Activated CD8-positive, alpha-beta memory T cell treated with anti-CD3 and anti-CD28 coated beads, Interleukin-2, amount 50 U/mL, for 24 hours (primary cell): ENCODE measurements around the gene FDXACB1.
"Not testable (repeated sequence)": the region's sequence is repeated elsewhere in the genome, so short reads cannot be mapped to it uniquely, and the experiment has no call there.

Source experiments
- DNase-seq: peaks from one replicate; pipeline ENCODE4 v3.0.0-alpha.2; 2020; ENCODE audit errors: extremely low read depth

Gene FDXACB1

DNA sequence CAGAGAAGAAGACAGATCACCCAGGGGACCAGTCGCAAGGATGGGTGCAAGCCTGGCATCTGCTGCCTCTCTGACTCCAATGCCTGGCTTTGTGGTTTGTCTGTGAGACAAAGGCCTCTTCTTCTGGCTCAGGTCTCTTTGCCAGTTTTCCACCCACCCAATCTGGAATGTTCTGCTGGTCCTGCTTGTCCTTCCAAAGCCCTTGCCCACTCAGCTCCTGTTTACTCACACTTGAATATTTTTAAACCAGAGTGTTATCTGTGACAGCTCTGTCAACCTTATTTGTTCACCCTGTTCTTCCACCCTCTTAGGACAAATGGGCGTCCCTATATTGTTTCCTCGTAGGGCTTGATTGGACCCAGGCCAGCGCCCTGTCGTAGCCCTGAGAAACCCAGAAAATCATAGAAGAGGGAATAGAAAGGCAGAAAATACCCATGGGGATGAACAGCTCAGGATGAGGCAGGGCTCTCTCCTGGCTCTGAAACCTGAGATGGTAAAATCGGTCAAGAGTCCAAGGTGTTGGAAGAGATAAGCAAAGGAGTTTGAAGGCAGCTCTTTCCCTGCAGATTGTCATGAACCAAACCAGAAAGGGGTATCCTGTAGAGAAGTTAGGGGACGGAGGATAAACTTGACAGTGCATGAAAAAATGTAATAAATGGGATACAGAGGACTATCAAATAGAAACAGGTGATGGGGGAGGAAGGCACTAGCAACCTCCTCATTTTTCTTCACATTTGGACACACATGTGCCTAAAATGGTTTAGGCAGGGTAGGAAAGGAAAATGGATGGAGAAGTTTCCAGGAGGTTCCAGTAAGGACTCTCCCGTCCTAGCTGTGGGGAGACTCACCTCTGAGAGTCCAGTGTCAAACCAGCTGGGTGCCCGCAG lies 32.0 kb upstream of the FDXACB1 start:
- DNase-seq, result no peak

DNA sequence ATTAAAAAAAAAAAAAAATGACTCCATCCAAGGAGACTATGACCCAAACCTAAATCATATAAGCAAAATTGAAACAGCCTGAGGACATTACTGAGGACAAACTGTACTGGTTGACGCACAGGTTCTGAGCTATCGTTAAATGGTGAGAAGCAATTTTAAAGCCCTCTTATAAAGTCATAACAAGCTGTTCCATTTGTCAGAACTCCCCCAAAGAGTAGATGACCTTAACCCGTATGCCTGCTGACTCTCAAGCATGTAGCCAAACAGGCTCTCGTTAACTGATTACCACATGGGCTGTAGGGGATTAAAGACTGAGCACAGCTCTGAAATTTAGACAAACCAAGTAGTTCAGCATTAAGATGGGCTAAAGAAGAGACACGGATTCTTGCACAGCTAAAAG lies 30.4 kb upstream of the FDXACB1 start:
- DNase-seq, result no peak

DNA sequence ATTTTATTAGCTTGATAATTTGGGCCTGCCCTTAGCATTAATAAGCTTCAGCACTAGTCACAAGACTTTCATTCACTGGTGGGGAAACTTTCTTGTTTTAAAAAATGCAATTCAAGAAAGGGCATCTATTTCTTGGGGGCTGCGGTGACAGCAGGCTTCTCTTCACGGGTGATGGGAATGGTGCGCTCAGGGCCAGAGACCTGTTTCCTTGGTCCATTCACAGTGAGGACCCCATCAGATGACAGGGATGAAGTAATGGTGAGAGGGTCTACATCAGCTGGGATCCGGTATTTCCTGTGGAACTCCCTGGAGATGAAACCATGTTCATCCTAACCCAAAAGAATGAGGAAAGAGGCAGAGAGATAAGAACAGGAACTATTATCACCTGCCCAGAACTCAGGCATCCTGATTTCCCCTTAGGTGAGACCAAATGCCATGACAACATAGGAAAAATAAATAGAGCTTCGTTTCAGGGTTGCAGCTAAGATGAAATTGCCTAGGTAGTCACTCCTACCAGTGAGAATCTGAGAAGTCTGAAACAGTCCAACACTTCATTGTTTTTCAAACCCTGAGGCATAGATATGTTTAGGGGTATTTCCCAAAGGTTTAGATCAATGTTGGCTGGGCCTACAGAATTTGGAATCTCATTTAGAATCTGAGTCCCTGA lies 29.8 kb upstream of the FDXACB1 start:
- DNase-seq, result no peak

DNA sequence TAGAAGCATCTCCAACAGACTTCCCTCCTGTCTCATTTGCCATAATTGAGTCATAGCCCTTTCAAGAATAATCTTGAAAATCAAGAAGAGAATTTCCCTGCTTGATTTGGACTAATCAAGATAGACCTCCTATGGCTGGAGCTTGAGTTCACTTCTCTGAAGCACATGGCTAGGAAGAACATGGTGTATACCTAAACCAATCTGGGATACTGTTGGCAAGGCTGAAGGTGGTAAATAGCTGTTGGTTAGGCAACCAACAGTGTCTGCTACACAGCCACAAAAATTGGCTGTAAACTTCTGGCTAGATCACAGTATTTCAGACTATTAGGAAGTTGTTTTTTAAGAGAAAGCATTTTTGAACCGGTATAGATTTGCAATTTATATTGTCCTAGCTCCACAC lies 27.7 kb upstream of the FDXACB1 start:
- DNase-seq, result no peak

DNA sequence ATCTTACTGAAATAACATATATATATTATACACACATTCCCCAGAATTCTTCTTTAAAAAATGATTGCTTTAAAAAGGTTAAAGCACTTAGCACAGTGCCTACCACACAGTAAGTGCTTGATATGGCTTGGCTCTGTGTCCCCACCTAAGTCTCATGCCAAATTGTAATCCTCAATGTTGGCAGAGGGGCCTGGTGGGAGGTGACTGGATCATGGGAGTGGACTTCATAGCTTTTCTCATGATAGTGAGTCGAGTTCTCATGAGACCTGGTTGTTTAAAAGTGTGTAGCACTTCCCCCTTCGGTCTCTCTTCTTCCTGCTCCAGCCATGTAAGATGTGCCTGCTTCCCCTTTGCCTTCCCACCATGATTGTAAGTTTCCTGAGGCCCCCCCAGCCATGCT lies 26.4 kb upstream of the FDXACB1 start:
- no peak for DNase-seq

DNA sequence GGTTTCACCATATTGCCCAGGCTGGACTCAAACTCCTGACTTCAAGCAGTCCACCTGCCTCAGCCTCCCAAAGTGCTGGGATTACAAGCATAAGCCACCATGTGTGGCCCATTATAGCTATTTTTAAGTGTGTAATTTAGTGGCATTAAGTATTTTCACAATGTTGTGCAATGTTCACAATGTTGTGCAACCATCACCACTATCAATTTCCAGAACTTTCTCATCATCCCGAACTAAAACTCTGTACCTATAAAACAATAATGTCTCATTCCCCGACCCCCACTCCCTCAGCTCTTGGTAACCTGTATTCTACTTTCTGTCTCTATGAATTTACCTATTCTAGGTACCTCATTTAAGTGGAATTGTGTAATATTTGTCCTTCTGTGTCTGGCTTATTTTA lies 7.9 kb upstream of the FDXACB1 start:
- DNase-seq, result no peak

DNA sequence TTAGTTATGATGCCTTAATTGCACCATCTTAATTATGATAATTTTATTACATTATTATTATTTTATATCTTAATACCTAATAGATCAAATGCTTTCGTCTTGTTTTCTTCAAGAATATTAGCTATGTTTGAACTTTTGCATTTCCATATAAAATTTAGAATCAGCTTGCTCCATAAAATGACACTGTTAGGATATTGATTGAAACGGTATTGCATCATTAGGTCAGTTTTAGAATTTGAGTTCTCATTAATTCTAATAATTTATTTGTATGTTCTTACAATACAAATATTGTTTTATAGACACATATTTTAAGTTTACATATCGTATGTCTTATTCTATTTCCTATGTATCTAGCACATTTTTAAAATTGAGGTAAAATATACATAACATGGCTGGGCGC lies 7.1 kb upstream of the FDXACB1 start:
- no peak for DNase-seq

DNA sequence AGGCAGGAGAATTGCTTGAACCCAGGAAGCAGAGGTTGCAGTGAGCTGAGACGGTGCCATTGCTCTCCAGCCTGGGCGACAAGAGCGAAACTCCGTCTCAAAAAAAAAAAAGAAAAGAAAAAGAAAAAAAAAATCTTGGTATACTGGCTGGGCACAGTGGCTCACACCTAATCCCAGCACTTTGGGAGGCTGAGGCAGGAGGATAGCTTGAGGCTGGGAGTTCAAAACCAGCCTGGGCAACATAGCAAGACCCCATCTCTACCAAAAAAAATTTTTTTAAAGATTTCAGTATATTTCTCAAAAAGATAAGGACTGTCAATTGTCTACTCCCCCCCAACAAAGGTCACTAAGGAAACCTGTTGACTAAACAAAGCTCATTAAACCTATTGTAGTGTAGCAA lies 6.1 kb upstream of the FDXACB1 start:
- not testable (repeated sequence) for DNase-seq

DNA sequence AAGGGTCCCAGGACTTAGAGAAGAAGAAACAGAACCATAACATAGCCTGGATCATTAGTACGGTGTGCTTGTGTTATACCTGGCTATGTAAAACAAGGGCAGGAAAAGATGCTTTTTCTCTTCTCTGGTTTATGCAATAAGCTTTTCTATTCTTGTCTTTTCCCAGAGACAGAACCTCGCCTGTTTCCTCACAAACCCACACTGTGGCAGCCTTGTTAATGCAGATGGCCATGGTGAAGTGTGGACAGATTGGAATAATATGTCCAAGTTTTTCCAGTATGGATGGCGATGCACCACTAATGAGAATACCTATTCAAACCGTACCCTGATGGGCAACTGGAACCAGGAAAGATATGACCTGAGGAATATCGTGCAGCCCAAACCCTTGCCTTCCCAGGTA lies 3.2 kb upstream of the FDXACB1 start:
- DNase-seq, result no peak

DNA sequence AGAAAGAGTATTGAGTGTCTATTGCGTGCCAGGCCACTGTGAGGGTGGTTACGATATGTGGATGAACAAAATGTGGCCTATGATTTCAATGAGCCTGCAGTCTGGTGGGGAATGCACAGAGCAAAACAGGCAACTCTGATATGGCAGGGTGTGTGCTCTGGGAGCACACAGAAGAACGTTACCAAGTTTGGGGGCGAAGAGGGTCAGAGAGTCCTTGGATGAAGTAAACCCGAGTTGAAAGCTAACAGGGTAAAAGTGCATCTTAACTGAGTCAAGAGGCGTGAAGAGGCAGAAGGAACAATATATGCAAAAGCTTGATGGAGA lies 634 bp upstream of the FDXACB1 start:
- DNase-seq, result no peak

DNA sequence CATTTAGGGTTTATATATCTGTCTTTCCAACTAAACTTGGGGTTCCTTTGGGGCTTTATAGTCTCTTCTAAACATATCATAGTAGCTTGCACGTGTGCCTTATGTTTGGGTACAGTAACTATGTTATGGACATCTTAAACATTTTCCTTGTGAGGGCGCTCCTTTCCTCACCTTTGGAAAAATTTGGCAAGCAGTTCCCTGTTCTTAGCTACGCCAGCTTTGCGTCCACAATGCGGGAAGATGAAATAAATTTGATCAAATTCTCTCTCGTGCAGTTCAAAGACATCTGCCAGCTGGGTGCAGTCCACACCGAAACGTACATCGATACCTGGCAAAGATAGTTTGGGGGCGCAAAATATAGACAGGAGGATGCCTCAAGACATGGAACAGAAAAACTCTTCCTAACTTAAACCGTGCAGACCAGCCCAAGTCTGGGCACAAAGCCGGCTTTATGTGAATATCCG lies 548 bp downstream of the FDXACB1 start:
- no peak for DNase-seq

DNA sequence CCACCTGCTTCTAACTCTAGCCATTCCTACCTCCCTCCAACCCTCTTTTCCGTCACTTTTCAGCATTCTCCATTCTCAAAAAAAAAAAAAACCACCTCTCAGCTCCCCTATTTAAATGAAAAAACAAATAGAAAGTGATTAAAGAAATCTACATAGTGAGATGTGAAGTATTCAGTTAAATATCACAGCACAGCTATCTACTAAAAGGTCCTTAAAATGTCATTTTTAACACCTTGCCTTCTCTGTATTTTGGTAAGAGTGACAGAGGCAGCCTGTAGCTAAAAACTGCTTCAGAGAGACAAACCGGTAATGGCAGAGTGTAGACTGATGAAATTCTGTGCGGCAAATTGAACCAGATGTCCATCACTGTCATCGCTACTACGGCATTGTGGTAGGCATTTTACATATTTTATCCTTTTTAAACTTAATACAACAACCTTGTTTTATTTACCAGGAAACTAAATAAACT lies 7.2 kb downstream of the FDXACB1 start:
- DNase-seq, result no peak

DNA sequence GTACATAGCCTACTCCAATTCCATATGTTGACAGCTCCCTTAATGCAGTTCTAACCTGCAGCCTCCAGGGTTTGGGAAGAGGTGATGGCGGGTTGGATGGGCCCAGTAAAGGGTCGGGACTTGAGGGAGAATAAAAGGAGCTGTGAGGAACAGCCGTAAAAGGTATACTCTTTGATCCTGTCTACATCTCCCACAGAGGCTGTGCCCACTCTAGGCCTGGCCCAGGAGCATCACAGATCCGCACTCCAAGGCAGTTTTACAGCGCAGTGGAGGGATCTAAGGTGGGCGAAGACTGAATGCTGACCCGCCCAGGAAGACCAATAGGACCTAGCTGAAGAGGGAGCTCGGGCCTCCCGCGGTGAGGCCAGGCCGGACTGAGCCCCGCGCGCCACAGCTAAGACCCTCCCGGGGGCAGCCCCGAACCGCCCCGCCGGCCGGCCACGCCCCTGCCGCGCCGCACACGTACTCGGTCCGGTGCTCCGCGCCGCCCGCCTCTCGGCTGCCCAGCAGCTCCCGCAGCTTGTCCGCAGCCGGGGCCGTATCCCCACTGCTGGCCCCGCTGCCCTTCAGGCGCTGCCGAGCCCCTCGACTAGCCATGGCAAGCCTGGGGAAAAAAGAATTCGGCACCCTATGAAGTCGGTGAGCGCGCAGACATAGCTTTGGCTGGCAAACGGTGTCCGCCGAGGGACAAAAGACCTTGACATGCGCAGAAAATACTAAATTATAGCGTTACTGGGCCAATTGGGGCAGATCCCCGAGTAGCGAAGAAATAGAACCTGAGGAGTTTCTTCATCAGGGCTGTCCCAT lies 7.9 kb downstream of the FDXACB1 start, which contains the start of gene ALG9:
Gene ALG9, minus strand, starts transcription at position 696 of the 807 bp plus-strand sequence. Its CDS starts 99 bp downstream, at position 597.
- DNase-seq, result peak; percentile 67

DNA sequence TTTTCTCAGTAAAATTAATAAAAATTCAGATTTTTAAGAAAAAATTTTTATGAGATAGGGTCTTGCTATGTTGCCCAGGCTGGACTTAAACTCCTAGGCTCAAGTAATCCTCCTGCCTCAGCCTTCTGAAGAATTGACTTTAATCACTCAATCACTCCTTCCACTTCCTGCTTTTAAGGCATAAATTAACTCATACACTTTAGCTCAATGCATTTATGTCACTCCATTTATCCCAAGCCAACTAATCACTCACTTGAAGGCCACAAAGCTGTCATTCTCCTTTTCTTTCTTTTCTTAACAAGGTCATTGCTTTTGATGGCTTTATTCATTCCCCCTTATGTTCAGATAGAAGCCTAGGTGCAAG lies 8.5 kb downstream of the FDXACB1 start:
- DNase-seq, result no peak

DNA sequence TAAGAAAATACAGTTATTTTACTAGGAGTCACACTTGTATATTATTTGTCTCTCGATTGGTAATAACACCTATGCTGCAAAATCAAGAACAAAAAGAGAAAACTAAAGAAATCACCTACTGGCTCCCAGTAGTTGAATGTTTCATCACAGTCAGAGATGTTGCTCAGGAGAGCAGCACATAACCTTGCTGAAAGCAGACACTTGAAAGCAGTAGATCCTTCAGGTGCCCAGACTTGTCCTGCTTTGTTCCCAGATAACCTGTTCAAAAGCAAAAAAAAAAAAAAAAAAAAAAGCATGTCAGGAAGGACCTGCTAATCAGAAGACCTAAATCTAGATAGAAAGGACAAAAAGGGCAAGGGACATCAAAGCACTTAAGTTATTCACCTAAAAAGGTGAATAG lies 8.9 kb downstream of the FDXACB1 start:
- no peak for DNase-seq

DNA sequence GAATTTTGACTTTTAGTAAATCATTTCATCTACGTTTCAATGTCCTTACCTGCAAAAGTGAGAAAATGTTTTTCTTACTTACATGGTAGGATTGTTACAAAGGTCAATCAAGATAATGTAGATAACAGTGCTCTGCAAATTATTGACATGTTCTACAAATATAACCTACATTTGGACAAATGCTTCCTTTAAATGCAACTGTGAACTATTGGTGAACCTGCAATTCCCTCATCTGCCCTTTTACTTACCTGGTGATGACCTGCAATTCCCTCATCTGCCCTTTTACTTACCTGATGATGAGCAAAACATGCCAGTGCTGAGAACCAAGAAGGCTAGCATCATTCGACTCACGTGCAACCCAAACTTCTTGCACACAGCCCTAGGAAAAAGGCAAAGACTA lies 18.7 kb downstream of the FDXACB1 start:
- no peak for DNase-seq

DNA sequence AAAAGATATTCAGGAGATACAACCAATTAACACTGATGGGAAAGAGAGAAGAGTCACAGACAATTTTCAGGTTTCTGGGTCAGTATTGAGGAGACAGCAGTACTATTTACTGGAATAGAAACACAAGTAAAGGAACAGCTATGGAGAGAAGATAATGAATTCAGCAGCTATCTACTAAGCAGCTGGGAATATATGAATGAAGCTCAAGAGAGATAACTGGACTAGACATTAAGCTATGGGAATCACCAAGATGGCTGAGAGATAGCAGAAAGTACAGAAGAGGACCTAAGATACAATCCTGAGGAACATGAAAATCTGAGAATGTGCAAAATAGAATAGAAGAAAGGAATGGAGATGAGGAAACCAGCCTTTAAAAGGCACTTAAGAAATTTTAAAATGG lies 23.5 kb downstream of the FDXACB1 start:
- no peak for DNase-seq

DNA sequence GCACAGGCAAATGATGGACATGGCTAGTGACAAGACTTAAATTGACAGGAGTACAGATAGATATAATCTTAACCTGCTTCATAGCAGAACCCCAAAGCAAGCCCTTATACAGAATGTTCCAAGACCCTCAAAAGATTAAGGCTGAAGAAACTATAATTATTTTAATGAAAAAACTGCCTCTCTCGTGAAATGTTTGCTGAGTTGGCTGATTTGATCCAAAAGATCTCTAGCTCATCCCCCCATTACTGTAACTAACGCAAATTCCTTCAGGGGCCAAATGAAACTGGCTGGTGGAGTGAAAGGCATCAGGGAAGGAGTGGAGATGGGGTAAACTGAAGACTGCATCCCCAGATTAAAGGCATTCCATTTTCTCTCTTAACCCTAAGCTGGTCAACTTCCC lies 26.9 kb downstream of the FDXACB1 start:
- DNase-seq, result no peak

DNA sequence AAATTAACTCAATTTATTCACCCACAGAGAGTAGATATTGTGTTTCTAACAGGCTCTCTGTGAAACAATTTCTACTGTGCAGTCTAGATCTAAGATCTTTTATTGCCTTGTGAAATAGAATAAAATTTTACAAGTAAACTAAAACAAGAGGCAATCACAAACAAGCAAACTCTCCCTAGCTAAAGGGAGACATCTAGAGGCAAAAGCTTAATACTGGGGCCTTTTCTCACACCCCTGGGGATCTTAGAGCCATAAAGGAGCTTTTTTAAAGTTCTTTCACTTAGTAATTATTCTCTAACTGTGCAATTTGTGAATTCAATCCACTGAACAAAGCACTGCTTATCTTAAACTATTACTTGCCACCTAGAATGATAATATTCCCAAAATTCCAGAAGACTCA lies 27.3 kb downstream of the FDXACB1 start:
- no peak for DNase-seq

DNA sequence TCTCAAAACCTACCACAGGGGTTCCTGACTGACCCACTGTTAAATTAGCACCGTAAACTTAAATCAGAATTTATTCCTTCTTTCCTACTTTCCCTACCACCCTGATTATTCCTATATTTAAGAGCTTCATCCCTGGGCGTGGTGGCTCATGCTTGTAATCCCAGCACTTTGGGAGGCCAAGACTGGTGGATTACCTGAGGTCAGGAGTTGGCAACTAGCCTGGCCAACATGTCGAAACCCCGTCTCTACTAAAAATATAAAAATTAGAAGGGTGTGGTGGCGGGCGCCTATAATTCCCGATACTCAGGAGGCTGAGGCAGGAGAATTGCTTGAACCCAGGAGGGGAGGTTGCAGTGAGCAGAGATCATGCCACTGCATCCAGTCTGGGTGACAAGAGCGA lies 27.9 kb downstream of the FDXACB1 start:
- no peak for DNase-seq

DNA sequence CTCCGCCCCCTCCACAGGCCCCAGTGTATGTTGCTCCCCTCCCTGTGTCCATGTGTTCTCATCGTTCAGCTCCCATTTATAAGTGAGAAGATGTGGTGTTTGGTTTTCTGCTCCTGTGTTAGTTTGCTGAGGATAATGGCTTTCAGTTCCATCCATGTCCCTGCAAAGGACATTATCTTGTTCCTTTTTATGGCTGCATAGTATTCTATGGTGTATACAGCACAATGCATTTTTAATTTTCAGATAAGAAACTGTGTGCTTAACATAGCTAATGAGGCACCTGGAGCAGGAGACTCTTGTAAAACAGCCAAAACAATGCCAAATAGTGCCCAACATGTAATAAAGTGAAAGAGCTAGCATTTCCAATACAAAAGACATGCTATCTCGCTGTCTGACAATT lies 29.3 kb downstream of the FDXACB1 start:
- DNase-seq, result no peak

DNA sequence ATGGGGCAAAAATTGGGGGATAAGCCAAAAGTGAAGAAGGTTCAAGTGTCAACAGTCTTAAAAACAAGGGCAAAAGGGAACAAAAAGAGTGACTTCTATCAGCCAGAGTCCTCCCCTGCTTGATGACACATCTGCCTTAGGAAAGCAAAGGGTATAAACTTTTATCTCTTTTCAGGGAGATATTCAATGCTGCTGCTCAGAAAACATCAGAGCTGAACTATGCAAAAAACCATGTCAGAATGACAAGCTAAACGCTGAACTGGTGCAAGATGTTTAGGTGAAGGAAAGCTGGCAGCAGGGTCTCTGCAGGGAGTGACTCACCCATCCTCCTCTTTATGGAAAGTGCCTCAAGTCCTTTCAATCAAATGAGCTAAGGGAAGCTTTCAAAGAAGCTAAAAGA lies 32.3 kb downstream of the FDXACB1 start:
- no peak for DNase-seq
